Spinal cord (tissue), 10 donors: Measurements from ENCODE around the gene FBXO33. TPM values are rescaled to one million over a fixed set of nuclear protein-coding genes. Genes with fewer than 3 reads are reported as not detected.
"Not testable (repeated sequence)": the region's sequence is repeated elsewhere in the genome, so short reads cannot be mapped to it uniquely, and the experiment has no call there.

ENCODE experiments used
- DNase-seq, 6 donors: peaks; one replicate each; pipeline versions ENCODE4 v3.0.0 to v3.0.0-alpha.2; 2013 to 2015; ENCODE audit warnings: low spot score in 6 of 6, low read depth in 4 of 6
- H3K27ac ChIP-seq: one replicate; pipeline ENCODE4 v1.5.1; 2013; ENCODE audit warnings: low read depth, low read length, control low read depth
- H3K27me3 ChIP-seq: one replicate; pipeline ENCODE4 v1.6.1; 2013; ENCODE audit warnings: low read length; ENCODE audit not compliant: control insufficient read depth, insufficient read depth
- H3K36me3 ChIP-seq: one replicate; pipeline ENCODE4 v1.6.1; 2013; ENCODE audit warnings: low read length; ENCODE audit not compliant: control insufficient read depth, insufficient read depth
- H3K4me1 ChIP-seq: one replicate; pipeline ENCODE4 v1.6.1; 2013; ENCODE audit warnings: low read length; ENCODE audit not compliant: control insufficient read depth, insufficient read depth
- H3K4me3 ChIP-seq: one replicate; pipeline ENCODE4 v1.5.1; 2013; ENCODE audit warnings: low read depth, low read length, control low read depth
- H3K9me3 ChIP-seq: one replicate; pipeline ENCODE4 v1.6.1; 2013; ENCODE audit warnings: low read length; ENCODE audit not compliant: control insufficient read depth, insufficient read depth
- WGBS: methylation state at CpG from one replicate; pipeline ENCODE4 v1.1.5; 2013; ENCODE audit warnings: missing lambda C conversion rate; ENCODE audit not compliant: insufficient coverage; 5-methylcytosine and 5-hydroxymethylcytosine counted together
- polyA plus RNA-seq, 2 donors: library from polyadenylated mRNA; unstranded; fragments of 120-200 nt; gene quantifications; one replicate each; pipeline ENCODE4 v1.2.1, GENCODE V29; 2013; ENCODE audit not compliant: insufficient read length in 2 of 2
- total RNA-seq, 2 donors: library from RNA; depleted of rRNA in 1 of 2; stranded (reverse); fragments of 120-200 nt in 1 of 2; fragments of >200 nt in 1 of 2; gene quantifications; one replicate each; pipeline versions ENCODE4 v1.2.3 to v1.2.4, GENCODE V29; 2013 to 2014
- donor health status: healthy.

Gene FBXO33
- total and polyA plus RNA-seq, 4 donors: 8.9 to 19.6 (median 11.6) TPM

DNA sequence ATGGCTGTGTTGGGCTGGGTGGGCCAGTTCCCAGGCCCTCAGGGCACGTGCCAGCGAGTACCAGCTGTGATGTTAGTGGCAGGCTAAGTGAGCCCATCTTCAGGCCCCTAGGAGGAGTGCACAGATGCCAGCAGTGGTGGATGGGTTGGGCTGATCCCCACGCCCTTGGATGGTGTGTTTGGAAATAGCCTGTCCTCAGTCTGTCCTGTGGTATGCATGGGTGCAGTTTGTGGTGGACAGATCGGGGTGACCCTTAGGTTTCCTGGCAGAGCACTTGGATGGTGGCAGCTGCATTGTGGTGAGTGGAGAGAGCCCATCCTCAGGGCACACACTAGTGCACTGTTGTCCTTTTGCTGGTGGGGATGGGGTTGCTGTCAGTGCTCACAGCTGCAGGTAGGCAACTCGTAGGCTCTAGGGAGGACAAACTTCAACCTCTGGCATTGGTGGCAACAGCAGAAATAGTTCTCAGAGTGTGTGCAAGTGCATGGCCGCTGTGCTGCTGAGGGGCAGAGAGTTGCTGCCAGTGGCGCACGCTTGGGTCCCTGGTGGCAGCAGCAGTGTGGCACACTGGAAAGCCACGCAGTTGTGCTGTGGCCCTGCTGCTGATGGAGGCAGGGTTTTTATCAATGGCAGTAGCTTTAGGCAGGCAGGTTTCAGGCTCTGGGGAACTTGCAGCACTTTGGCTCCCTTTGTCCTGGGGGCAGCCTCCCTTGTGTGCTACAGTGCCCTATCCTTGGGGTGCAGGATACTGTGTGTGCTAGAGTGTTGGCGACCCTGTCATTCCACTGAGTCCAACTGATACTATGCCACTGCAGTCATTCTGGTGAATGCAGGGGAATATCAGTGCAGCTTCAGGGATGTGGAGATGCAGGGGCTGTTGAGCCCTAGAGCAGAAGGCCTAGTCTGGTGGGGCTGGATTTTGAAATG, 65.5 kb downstream of the FBXO33 start:
- H3K27ac ChIP-seq: no peak overlapping the region
- WGBS: 97% methylated on average over 10 of the region's 10 CpGs
- DNase-seq: no peak

DNA sequence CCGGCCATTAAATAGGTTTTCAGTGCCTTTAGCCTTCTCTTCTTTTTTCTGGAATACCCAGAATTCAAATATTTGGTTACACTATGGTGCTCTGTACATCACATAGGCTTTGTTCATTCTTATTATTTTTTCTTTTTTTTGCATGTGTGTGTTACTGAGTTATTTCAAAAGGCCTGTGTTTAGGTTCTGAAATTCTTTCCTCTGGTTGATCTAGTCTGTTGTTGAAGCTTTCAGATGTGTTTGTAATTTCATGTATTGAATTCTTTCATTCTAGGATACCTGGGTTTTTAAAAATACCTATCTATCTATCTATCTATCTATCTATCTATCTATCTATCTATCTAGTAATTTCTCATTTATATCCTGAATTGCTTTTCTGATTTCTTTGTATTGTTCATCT, 66.9 kb downstream of the FBXO33 start:
- 100% methylated on average over 1 of the region's 1 CpG for WGBS
- H3K4me1 ChIP-seq: no peaks in the 10 kb centered on the region
- H3K27me3 ChIP-seq: no peaks in the 10 kb centered on the region
- no peak overlapping the region for H3K4me3 ChIP-seq
- H3K27ac ChIP-seq: no peak overlapping the region
- DNase-seq: no peak
- peaks cover 2% of the 10 kb centered on the region for H3K9me3 ChIP-seq
- peaks cover under 1% of the 10 kb centered on the region for H3K36me3 ChIP-seq

More for the DNA sequence above, 65.5 kb downstream of the FBXO33 start:
- H3K27me3 ChIP-seq: no peaks in the 10 kb centered on the region
- no peak overlapping the region for H3K4me3 ChIP-seq
- H3K36me3 ChIP-seq: peaks cover 3% of the 10 kb centered on the region
- no peaks in the 10 kb centered on the region for H3K4me1 ChIP-seq
- H3K9me3 ChIP-seq: peaks cover 2% of the 10 kb centered on the region

DNA sequence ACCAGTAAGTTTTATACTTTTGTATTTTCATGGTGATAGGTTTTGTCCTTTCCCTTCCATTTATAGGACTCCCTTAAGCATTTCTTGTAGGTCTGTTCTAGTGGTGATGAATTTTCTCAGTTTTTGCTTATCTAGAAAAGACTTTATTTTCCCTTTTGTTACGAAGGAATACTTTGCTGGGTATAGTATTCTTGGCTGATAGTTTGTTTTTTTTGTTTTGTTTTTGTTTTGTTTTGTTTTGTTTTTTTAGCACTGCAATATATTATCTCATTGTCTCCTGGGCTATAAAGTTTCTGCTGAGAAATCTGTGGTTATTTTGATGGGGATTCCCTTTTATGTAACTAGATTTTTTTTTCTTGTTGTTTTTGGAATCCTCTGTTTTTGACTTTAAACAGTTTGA, 67.7 kb downstream of the FBXO33 start:
- no peaks in the 10 kb centered on the region for H3K36me3 ChIP-seq
- no peaks in the 10 kb centered on the region for H3K27me3 ChIP-seq
- H3K9me3 ChIP-seq: peaks cover 2% of the 10 kb centered on the region
- H3K27ac ChIP-seq: no peak overlapping the region
- H3K4me3 ChIP-seq: no peak overlapping the region
- no peak for DNase-seq
- H3K4me1 ChIP-seq: no peaks in the 10 kb centered on the region
- WGBS: no CpG with 5 or more reads among the region's 1 CpG

DNA sequence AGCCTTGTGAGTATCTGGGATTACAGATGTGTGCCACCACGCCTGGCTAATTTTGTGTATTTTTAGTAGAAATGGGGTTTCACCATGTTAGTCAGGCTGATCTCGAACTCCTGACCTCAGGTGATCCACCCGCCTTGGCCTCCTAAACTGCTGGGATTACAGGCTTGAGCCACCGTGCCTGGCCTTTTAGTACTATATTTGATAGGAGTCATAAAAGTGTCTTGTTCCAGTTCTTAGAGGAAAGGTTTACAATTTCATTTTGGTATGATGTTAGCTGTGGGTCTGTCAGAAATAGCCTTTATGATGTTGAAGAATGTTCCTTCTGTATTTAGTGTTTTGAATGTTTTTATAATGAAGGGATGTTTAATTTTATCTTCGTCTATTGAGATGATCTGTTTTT, 70.7 kb downstream of the FBXO33 start:
- H3K9me3 ChIP-seq, DNase-seq: not testable (repeated sequence)
- 94% methylated on average over 4 of the region's 5 CpGs for WGBS

DNA sequence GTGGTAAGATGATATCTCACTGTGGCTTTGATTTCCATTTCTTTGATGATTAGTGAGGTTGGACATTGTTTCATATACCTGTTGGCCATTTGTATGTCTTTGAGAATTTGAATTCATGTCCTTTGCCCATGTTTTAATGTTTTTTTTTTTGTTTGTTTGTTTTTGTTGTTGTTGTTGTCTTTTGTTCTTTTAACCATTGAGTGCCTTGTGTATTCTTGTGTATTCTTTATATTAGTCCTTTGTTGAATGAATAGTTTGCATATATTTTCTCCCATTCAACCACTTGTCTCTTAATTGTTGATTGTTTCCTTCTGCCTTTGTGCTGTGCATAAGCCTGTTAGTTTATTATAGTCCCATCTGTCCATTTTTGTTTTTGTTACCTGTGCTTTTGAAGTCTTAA, 71.9 kb downstream of the FBXO33 start:
- H3K36me3 ChIP-seq: no peaks in the 10 kb centered on the region
- H3K4me3 ChIP-seq: no peak overlapping the region
- peaks cover 2% of the 10 kb centered on the region for H3K9me3 ChIP-seq
- H3K27me3 ChIP-seq: no peaks in the 10 kb centered on the region
- H3K27ac ChIP-seq: no peak overlapping the region
- DNase-seq: no peak
- H3K4me1 ChIP-seq: no peaks in the 10 kb centered on the region

More for the DNA sequence above, 70.7 kb downstream of the FBXO33 start:
- not testable (repeated sequence) for H3K4me3 ChIP-seq, H3K27ac ChIP-seq, H3K4me1 ChIP-seq, H3K36me3 ChIP-seq, H3K27me3 ChIP-seq

DNA sequence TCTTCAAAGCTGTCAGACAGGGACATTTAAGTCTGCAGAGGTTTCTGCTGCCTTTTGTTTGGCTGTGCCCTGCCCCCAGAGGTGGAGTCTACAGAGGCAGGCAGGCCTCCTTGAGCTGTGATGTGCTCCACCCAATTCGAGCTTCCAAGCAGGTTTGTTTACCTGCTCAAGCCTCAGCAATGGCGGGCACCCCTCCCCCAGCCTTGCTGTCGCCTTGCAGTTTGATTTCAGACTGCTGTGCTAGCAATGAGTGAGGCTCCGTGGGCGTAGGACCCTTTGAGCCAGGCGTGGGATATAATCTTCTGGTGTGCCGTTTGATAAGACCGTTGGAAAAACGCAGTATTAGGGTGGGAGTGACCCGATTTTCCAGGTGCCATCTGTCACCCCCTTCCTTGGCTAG, 73.2 kb downstream of the FBXO33 start:
- H3K27ac ChIP-seq, H3K4me1 ChIP-seq, H3K27me3 ChIP-seq, H3K4me3 ChIP-seq, DNase-seq, H3K9me3 ChIP-seq, H3K36me3 ChIP-seq: not testable (repeated sequence)
- WGBS: 95% methylated on average over 5 of the region's 10 CpGs

DNA sequence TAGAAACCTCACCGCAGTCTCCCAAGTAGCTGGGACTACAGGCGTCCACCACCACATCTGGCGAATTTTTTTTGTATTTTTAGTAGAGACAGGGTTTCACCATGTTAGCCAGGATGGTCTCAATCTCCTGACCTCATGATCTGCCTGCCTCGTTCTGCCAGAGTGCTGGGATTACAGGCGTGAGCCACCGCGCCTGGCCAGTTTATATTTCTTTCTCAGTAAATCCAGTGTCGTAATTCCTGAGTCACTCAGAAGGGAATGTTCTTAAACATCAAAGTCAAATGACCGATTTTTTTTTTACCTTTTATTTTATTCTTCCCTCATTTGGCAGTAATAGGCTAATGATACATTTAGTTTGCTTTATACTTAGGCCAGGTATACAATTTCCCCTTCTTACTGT, 80.5 kb downstream of the FBXO33 start:
- Histone ChIP-seq H3K4me3 (no peak overlapping the region), H3K36me3 (no peaks in the 10 kb centered on the region), H3K27ac (no peak overlapping the region), H3K27me3 (no peaks in the 10 kb centered on the region), H3K9me3 (no peaks in the 10 kb centered on the region), H3K4me1 (no peaks in the 10 kb centered on the region)
- WGBS: 100% methylated on average over 4 of the region's 9 CpGs
- DNase-seq: no peak

DNA sequence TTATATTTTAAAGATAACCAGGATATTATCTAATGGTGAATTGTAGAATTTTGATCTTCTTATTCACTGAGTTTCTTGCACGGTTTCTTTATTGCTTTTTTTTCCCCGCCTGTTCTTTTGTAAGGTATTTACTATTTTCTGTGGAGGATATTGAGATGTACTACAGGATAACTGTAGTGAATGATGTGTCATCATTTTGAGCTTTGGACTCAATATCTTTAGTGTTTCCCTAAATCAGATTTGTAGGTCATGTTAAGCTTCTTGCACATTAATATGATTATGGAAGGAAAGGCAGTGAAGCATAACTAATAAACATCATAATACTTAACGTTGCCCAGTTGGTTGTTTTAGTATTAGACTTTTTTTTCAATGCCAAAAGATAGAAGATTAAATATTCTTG, 81.4 kb downstream of the FBXO33 start:
- no peak overlapping the region for H3K4me3 ChIP-seq
- no peaks in the 10 kb centered on the region for H3K27me3 ChIP-seq
- WGBS: no CpG with 5 or more reads among the region's 3 CpGs
- no peaks in the 10 kb centered on the region for H3K36me3 ChIP-seq
- H3K27ac ChIP-seq: no peak overlapping the region
- H3K9me3 ChIP-seq: no peaks in the 10 kb centered on the region
- no peaks in the 10 kb centered on the region for H3K4me1 ChIP-seq
- no peak for DNase-seq
